Measurements from ENCODE around the gene TEX19.

DNA sequence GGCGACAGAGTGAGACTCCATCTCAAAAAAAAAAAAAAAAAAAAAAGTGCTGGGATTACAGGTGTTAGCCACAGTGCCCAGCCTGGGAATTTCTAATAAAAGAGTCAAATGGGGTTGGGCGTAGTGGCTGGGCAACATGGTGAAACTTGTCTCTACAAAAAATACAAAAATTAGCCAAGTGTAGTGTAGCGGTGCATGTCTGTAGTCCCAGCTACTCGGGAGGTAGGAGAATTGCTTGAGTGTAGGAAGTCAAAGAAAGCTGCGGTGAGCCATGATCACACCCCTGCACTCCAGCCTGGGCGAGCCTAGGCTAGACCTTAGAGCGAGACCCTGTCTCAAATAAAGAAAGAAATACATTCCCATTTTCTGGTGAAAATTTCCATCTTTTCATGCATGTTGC lies 10.2 kb downstream of the TEX19 start:
- TF ChIP-seq KLF16 (IDR thresholded peaks at IDR 0.05) (no peak), SMARCA4 (IDR thresholded peaks at IDR 0.05) (no peak), THRAP3 (IDR thresholded peaks at IDR 0.05; ENCODE audit: borderline replicate concordance) (no peak), ZNF561 (CRISPR knock-in tag; conservative IDR thresholded peaks at IDR 0.05) (no peak), KDM1A (IDR thresholded peaks at IDR 0.05) (no peak), NR3C1 (CRISPR knock-in tag; IDR thresholded peaks at IDR 0.05) (no peak), GTF2F1 (IDR thresholded peaks at IDR 0.05; ENCODE audit: low read depth, low read length) (no peak), YY1 (IDR thresholded peaks at IDR 0.05; ENCODE audit: borderline replicate concordance in 1 of 3, control insufficient read depth in 1 of 3, extremely low read depth in 1 of 3, insufficient read depth in 3 of 3, insufficient read length in 1 of 3, insufficient replicate concordance in 2 of 3, low read depth in 1 of 3, low read length in 2 of 3) (no peak), POLR2A (conservative IDR thresholded peaks at IDR 0.05) (no peak), IRF2 (CRISPR knock-in tag; IDR thresholded peaks at IDR 0.05) (no peak)
- TF ChIP-seq, protein P1, sequence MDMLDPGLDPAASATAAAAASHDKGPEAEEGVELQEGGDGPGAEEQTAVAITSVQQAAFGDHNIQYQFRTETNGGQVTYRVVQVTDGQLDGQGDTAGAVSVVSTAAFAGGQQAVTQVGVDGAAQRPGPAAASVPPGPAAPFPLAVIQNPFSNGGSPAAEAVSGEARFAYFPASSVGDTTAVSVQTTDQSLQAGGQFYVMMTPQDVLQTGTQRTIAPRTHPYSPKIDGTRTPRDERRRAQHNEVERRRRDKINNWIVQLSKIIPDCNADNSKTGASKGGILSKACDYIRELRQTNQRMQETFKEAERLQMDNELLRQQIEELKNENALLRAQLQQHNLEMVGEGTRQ (CRISPR knock-in tag; IDR thresholded peaks at IDR 0.05) = no peak
- TF ChIP-seq, protein P2, sequence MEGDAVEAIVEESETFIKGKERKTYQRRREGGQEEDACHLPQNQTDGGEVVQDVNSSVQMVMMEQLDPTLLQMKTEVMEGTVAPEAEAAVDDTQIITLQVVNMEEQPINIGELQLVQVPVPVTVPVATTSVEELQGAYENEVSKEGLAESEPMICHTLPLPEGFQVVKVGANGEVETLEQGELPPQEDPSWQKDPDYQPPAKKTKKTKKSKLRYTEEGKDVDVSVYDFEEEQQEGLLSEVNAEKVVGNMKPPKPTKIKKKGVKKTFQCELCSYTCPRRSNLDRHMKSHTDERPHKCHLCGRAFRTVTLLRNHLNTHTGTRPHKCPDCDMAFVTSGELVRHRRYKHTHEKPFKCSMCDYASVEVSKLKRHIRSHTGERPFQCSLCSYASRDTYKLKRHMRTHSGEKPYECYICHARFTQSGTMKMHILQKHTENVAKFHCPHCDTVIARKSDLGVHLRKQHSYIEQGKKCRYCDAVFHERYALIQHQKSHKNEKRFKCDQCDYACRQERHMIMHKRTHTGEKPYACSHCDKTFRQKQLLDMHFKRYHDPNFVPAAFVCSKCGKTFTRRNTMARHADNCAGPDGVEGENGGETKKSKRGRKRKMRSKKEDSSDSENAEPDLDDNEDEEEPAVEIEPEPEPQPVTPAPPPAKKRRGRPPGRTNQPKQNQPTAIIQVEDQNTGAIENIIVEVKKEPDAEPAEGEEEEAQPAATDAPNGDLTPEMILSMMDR (IDR thresholded peaks at IDR 0.05 in 2 of 3, conservative IDR thresholded peaks at IDR 0.05 in 1 of 3; ENCODE audit: insufficient read depth in 2 of 3, low read depth in 1 of 3, low read length in 3 of 3) = no peak
- TF ChIP-seq, protein P3, sequence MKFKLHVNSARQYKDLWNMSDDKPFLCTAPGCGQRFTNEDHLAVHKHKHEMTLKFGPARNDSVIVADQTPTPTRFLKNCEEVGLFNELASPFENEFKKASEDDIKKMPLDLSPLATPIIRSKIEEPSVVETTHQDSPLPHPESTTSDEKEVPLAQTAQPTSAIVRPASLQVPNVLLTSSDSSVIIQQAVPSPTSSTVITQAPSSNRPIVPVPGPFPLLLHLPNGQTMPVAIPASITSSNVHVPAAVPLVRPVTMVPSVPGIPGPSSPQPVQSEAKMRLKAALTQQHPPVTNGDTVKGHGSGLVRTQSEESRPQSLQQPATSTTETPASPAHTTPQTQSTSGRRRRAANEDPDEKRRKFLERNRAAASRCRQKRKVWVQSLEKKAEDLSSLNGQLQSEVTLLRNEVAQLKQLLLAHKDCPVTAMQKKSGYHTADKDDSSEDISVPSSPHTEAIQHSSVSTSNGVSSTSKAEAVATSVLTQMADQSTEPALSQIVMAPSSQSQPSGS (CRISPR knock-in tag; IDR thresholded peaks at IDR 0.05) = no peak
